Measurements from ENCODE around the gene LRRC3.

DNA sequence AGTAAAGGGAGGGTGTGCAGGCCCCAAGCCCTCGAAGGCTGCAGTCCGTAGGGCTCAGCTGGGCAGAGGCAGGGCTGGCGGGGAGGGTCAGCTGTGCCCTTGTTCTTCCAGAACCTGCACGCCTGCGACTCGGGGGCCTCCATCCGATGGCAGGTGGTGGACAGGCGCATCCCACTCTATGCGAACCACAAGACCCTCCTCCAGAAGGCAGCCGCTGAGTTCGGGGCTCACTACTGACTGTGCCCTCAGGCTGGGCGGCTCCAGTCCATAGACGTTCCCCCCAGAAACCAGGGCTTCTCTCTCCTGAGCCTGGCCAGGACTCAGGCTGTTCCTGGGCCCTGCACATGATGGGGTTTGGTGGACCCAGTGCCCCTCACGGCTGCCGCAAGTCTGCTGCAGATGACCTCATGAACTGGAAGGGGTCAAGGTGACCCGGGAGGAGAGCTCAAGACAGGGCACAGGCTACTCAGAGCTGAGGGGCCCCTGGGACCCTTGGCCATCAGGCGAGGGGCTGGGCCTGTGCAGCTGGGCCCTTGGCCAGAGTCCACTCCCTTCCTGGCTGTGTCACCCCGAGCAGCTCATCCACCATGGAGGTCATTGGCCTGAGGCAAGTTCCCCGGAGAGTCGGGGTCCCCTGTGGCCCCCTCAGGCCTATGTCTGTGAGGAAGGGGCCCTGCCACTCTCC is 13.6 kb upstream of the LRRC3 start:
- TF ChIP-seq, protein P1, sequence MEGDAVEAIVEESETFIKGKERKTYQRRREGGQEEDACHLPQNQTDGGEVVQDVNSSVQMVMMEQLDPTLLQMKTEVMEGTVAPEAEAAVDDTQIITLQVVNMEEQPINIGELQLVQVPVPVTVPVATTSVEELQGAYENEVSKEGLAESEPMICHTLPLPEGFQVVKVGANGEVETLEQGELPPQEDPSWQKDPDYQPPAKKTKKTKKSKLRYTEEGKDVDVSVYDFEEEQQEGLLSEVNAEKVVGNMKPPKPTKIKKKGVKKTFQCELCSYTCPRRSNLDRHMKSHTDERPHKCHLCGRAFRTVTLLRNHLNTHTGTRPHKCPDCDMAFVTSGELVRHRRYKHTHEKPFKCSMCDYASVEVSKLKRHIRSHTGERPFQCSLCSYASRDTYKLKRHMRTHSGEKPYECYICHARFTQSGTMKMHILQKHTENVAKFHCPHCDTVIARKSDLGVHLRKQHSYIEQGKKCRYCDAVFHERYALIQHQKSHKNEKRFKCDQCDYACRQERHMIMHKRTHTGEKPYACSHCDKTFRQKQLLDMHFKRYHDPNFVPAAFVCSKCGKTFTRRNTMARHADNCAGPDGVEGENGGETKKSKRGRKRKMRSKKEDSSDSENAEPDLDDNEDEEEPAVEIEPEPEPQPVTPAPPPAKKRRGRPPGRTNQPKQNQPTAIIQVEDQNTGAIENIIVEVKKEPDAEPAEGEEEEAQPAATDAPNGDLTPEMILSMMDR (IDR thresholded peaks at IDR 0.05; ENCODE audit: extremely low read depth in 1 of 2, insufficient read depth in 1 of 2, low read depth in 1 of 2, low read length in 2 of 2), result no peak
- TF ChIP-seq POLR2A (IDR thresholded peaks at IDR 0.05; ENCODE audit: low read depth, low read length), result no peak
- TF ChIP-seq, protein P2, sequence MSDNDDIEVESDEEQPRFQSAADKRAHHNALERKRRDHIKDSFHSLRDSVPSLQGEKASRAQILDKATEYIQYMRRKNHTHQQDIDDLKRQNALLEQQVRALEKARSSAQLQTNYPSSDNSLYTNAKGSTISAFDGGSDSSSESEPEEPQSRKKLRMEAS (IDR thresholded peaks at IDR 0.05; ENCODE audit: insufficient read depth, insufficient read length), result no peak
- TF ChIP-seq JUN (IDR thresholded peaks at IDR 0.05; ENCODE audit: borderline replicate concordance, insufficient read depth, insufficient read length, low read depth), result no peak
- no peak for TF ChIP-seq EZH2 (IDR thresholded peaks at IDR 0.05; ENCODE audit: borderline replicate concordance, low read depth, low read length, severe bottlenecking)

All from endothelial cell of umbilical vein (primary cell).